Fibroblast of lung (primary cell): ENCODE results near the gene OGFOD2. TPM values are rescaled to one million over a fixed set of nuclear protein-coding genes. Genes with fewer than 3 reads are reported as not detected.

Experiments used
- DNase-seq, 2 donors: peaks; one replicate each; pipeline versions ENCODE4 v3.0.0 to v3.0.0-alpha.2; 2010; ENCODE audit warnings: low read depth in 2 of 2
- H2AFZ ChIP-seq: 2 replicates; pipeline ENCODE4 v1.5.1; 2012; ENCODE audit warnings: low read length, control low read depth, inconsistent platforms
- H3K27ac ChIP-seq: 2 replicates; pipeline ENCODE4 v1.5.1; 2011; ENCODE audit warnings: low read length, control low read depth; ENCODE audit not compliant: insufficient read depth
- H3K27me3 ChIP-seq: 2 replicates; pipeline ENCODE4 v1.5.1; 2011; ENCODE audit warnings: mild to moderate bottlenecking, low read length; ENCODE audit not compliant: control insufficient read depth, insufficient read depth
- H3K36me3 ChIP-seq: 2 replicates; pipeline ENCODE4 v1.5.1; 2011; ENCODE audit warnings: low read length; ENCODE audit not compliant: control insufficient read depth, insufficient read depth
- H3K4me1 ChIP-seq: 2 replicates; pipeline ENCODE4 v1.5.1; 2011; ENCODE audit warnings: low read length; ENCODE audit not compliant: control insufficient read depth, insufficient read depth; ENCODE audit errors: extremely low read depth
- H3K4me2 ChIP-seq: 2 replicates; pipeline ENCODE4 v1.5.1; 2011; ENCODE audit warnings: low read length, control low read depth; ENCODE audit not compliant: insufficient read depth; ENCODE audit errors: extremely low read depth
- H3K4me3 ChIP-seq, 4 experiments: fragments of 200-600 bp in 1 of 4; sonication (generic) in 1 of 4; replicated peaks in 1 of 4; 2 replicates each; pipeline ENCODE4 v1.5.1; 2011 to 2016; ENCODE audit warnings: low read length in 4 of 4, low read depth in 3 of 4, mild to moderate bottlenecking in 3 of 4, control low read depth in 2 of 4, inconsistent platforms in 1 of 4, mixed read lengths in 1 of 4; ENCODE audit not compliant: insufficient read depth in 1 of 4; ENCODE audit errors: control extremely low read depth in 1 of 4
- H3K79me2 ChIP-seq: 2 replicates; pipeline ENCODE4 v1.5.1; 2012; ENCODE audit warnings: mild to moderate bottlenecking, low read length, inconsistent platforms; ENCODE audit not compliant: control insufficient read depth, insufficient read depth
- H3K9ac ChIP-seq: 2 replicates; pipeline ENCODE4 v1.5.1; 2011; ENCODE audit warnings: mild to moderate bottlenecking, low read length, control low read depth; ENCODE audit not compliant: insufficient read depth
- H3K9me3 ChIP-seq: 2 replicates; pipeline ENCODE4 v1.5.1; 2012; ENCODE audit warnings: low read depth, low read length; ENCODE audit not compliant: control insufficient read depth, insufficient read depth
- H4K20me1 ChIP-seq: 2 replicates; pipeline ENCODE4 v1.5.1; 2011; ENCODE audit warnings: low read length; ENCODE audit not compliant: control insufficient read depth, insufficient read depth; ENCODE audit errors: extremely low read depth
- CTCF ChIP-seq, 2 donors: IDR thresholded peaks in 1 of 2; conservative IDR thresholded peaks in 1 of 2; 1 replicate in 1 of 2; 2 replicates in 1 of 2; pipeline ENCODE4 v1.5.1; 2011 to 2012; ENCODE audit warnings: low read length in 2 of 2, control low read depth in 1 of 2, inconsistent platforms in 1 of 2, low read depth in 1 of 2, mild to moderate bottlenecking in 1 of 2
- EZH2 ChIP-seq: IDR thresholded peaks from 2 replicates; pipeline ENCODE4 v1.5.1; 2012; ENCODE audit warnings: low read length, control low read depth, mild to moderate bottlenecking; ENCODE audit errors: missing control alignments
- polyA plus RNA-seq, 2 donors: library from polyadenylated mRNA; depleted of rRNA in 1 of 2; stranded (reverse) in 1 of 2; unstranded in 1 of 2; fragments of >200 nt; gene quantifications; 2 replicates each; pipeline ENCODE4 v1.2.1, GENCODE V29; 2011 to 2012; ENCODE audit warnings: missing spikeins in 1 of 2
- total RNA-seq: library from RNA; depleted of rRNA; stranded (reverse); fragments of >200 nt; gene quantifications from 2 replicates; pipeline ENCODE4 v1.2.1, GENCODE V29; 2014

OGFOD2 gene
- total and polyA plus RNA-seq, 2 donors (not counting 1 experiment from before 2014, with no cell fraction given), result 5.2 to 9.6 TPM

- no peaks in the 10 kb centered on the region for H4K20me1 ChIP-seq
- H3K79me2 ChIP-seq, result no peaks in the 10 kb centered on the region
- no peaks in the 10 kb centered on the region for H3K4me1 ChIP-seq
- H3K9me3 ChIP-seq, result no peaks in the 10 kb centered on the region
- no peak overlapping the region for H2AFZ ChIP-seq
- H3K4me2 ChIP-seq, result no peak overlapping the region
- no peak overlapping the region for H3K9ac ChIP-seq
- H3K4me3 ChIP-seq, result no peak overlapping the region
- no peak overlapping the region for H3K27ac ChIP-seq
- peaks cover 3% of the 10 kb centered on the region for H3K36me3 ChIP-seq
- TF ChIP-seq CTCF (conservative IDR thresholded peaks at IDR 0.05 in 1 of 2, IDR thresholded peaks at IDR 0.05 in 1 of 2; ENCODE audit: low read depth in 1 of 2, low read length in 2 of 2), result no peak
- TF ChIP-seq EZH2, result no peak
- no peaks in the 10 kb centered on the region for H3K27me3 ChIP-seq
- DNase-seq, result no peak
Measured at GRCh38 chr12:123010110-123010509, 35.1 kb downstream of the OGFOD2 start.

GRCh38 chr12:123010681-123011080 is 35.6 kb downstream of the OGFOD2 start:
- Histone ChIP-seq H3K4me2 (no peak overlapping the region), H3K27ac (no peak overlapping the region), H2AFZ (no peak overlapping the region), H3K36me3 (peaks cover 3% of the 10 kb centered on the region), H3K4me3 (no peak overlapping the region), H3K27me3 (no peaks in the 10 kb centered on the region), H3K4me1 (no peaks in the 10 kb centered on the region), H3K9ac (no peak overlapping the region), H3K9me3 (no peaks in the 10 kb centered on the region), H3K79me2 (no peaks in the 10 kb centered on the region), H4K20me1 (no peaks in the 10 kb centered on the region)
- no peak for DNase-seq
- no peak for TF ChIP-seq CTCF (conservative IDR thresholded peaks at IDR 0.05 in 1 of 2, IDR thresholded peaks at IDR 0.05 in 1 of 2; ENCODE audit: low read depth in 1 of 2, low read length in 2 of 2)
- TF ChIP-seq EZH2, result no peak

- H3K36me3 ChIP-seq, result peaks cover 3% of the 10 kb centered on the region
- no peaks in the 10 kb centered on the region for H3K79me2 ChIP-seq
- no peaks in the 10 kb centered on the region for H3K4me1 ChIP-seq
- H2AFZ ChIP-seq, result no peak overlapping the region
- H3K27me3 ChIP-seq, result no peaks in the 10 kb centered on the region
- DNase-seq, result no peak
- H3K9me3 ChIP-seq, result no peaks in the 10 kb centered on the region
- H4K20me1 ChIP-seq, result no peaks in the 10 kb centered on the region
- H3K4me2 ChIP-seq, result no peak overlapping the region
- no peak for TF ChIP-seq CTCF (conservative IDR thresholded peaks at IDR 0.05 in 1 of 2, IDR thresholded peaks at IDR 0.05 in 1 of 2; ENCODE audit: low read depth in 1 of 2, low read length in 2 of 2)
- no peak for TF ChIP-seq EZH2
- no peak overlapping the region for H3K4me3 ChIP-seq
- H3K27ac ChIP-seq, result no peak overlapping the region
- no peak overlapping the region for H3K9ac ChIP-seq
Measured at GRCh38 chr12:123011701-123012100, 36.7 kb downstream of the OGFOD2 start.
